Superior temporal gyrus (tissue), 1 donor: ENCODE data around the gene DMRTB1.

ENCODE experiments used
- DNase-seq: peaks from one replicate; pipeline ENCODE4 v3.0.0-alpha.2; 2016; ENCODE audit errors: extremely low spot score

The DMRTB1 gene

GRCh38 chr1:53463961-53464899, 5.0 kb downstream of the DMRTB1 start:
- no peak for DNase-seq

DNA sequence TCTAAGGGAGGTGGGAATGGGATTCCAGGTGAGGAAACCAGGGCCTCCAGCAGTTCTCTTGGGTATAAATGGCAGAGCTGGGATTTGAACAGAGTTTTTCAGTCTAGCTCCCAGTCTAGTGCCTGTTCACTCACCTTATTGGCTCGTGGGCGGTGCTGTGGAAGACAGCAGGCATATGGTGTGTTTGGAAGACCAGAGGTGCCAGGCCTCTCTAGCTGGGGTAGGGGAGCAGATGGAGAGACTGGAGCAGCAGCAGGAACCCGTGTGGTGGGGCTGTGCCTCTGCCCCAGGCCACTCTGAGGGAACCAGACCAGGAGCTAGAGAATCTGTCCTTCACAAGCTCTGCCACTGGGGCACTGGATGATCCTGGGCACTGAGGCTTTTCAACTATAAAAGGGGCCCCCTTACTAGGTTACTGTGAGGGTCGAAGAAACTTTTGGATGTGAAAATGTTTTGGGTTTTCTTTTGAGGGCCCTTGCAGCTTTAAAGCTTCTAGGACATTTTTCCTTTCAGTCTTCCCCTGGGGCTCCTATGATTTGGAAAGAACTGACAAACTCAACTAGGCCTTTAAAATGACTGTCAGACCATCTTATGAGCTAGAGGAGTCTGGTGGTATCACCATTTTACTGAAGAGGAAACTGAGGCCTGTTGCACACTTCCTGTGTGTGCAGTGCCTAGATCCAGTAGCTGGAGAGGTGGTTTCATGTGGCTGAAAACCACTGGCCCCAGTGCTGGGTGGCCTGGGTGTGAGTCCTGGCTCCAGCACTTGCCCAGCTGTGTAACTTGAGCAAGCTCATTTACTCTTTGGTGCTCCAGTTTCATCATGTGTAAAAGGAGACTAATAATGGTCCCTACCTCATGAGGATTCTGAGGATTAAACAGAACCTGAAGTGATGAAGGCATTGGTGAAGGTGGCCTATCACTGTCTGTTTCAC, 6.1 kb downstream of the DMRTB1 start:
- no peak for DNase-seq

GRCh38 chr1:53467391-53467790, 8.2 kb downstream of the DMRTB1 start:
- DNase-seq = no peak

DNA sequence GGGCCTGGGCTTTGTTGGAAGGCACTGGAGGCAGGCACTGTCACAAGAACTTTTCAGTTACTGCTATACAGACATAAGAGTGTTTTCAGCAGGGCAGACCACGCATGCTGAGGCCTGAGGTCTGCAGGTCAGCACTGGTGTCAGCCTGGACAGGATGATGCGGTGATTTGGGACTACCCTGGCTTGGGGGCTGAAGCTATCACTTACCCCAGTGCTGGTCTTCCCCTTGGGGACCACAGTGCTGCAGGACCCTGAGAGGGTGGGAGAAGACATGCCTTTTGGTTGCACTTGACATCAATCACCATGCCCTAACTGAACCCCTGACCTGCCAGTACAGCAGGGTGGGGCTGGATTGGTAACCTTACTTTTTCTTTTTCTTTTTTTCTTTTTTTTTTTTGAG, 9.2 kb downstream of the DMRTB1 start:
- DNase-seq = no peak

DNA sequence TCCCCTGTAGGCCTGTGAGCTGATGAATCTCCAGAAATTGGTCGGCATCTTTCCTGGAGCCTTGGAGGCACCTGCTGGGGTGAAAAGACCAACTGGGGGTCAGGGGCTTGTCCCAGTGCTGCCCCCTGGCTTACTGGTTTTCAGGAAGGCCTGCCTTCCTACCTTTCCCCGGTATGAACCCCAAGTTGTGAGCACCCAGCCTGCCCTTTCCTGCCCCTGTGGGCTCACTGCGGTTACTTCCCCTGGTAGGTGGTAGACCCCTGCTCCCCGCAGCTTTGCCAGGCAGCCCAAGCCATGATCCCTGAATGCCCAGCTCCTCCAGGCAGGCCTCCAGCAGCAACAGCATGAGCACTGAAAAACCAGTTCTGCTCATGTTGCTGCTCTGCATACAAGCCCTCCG, 10.2 kb downstream of the DMRTB1 start:
- DNase-seq = no peak

DNA sequence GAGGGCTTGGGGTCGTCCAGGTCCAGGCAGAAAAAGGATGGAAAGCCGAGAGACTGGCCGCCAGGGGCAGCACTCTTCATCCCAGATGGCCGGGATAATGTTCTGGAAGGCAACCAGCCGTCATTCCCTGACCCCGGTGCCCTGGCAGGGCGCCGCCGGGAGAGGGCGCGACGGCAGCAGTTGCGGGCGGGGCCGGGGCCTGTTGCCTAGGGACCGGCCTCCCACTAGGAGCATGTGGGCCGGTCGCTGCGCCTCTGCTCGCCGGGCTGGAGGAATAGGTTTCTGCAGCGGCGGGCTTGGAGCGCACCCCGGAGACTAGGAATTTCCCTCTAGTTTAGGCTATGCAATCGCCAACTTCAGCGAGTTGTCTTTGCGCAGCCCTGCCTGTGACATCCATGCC, 11.0 kb downstream of the DMRTB1 start:
- peak; percentile 40 for DNase-seq

DNA sequence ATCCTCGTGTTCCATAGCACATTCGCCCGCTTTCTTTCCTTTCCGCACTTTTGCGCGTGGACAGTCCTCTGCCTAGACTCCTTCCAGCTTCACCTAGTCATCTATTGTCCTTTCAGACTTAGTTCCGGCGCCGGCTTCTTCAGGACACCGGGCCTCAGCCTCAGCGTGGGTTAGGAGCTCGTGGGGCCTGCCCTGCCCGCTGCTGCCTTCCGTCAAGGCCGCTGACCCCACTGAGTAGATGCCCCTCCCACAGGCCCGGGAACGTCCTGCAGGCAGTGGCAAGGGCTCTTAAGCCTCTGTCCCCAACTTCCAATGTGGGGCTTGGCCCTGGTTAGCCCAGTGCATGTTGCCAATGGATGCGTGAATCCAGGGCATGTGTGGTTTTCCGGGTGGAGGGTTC, 11.4 kb downstream of the DMRTB1 start:
- no peak for DNase-seq

- DNase-seq = no peak
Measured at GRCh38 chr1:53471000-53471399, 11.8 kb downstream of the DMRTB1 start.

GRCh38 chr1:53473463-53473862, 14.3 kb downstream of the DMRTB1 start:
- no peak for DNase-seq

GRCh38 chr1:53475664-53476063, 16.5 kb downstream of the DMRTB1 start:
- no peak for DNase-seq

- DNase-seq = no peak
Measured at GRCh38 chr1:53476579-53476978, 17.4 kb downstream of the DMRTB1 start.

- no peak for DNase-seq
Measured at GRCh38 chr1:53477651-53478501, 18.7 kb downstream of the DMRTB1 start.

DNA sequence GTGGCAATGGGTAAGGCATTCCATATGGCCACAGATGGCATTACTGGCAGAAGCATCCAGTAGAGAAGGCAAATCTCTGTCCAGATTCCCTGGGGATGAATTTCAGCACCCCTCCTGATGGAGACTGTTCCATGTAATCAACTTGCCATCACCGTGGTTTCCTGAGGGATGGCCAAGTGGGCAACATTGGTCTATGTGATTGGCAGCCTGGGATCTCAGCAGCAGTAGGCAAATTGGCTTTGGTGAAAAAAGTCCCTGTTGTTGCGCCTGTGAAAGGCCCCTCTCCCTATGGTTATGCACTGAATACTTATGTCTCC, 19.3 kb downstream of the DMRTB1 start:
- DNase-seq = no peak

GRCh38 chr1:53480678-53481077, 21.5 kb downstream of the DMRTB1 start:
- DNase-seq = no peak

DNA sequence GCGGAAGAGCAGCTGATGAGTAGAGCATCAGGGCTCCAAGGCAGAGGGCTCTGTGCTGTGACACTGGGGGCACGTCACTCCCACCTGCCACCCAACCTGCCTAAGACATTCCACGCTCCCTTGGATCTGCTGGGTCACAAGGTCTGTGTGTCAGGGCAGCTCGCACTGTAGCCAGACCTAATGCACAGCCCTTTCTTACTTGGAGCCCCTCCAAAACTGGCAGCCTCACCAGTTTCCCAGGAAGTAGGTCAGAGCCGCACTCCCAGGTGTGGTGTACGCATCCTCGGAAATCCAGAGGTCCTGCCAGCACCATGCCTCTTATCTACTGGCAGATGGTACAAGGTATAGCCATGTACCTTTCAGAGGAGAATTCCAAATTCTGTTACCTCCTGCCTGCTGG, 22.3 kb downstream of the DMRTB1 start:
- no peak for DNase-seq

GRCh38 chr1:53482441-53483153, 23.4 kb downstream of the DMRTB1 start:
- no peak for DNase-seq

GRCh38 chr1:53483170-53483569, 24.0 kb downstream of the DMRTB1 start:
- DNase-seq = no peak

DNA sequence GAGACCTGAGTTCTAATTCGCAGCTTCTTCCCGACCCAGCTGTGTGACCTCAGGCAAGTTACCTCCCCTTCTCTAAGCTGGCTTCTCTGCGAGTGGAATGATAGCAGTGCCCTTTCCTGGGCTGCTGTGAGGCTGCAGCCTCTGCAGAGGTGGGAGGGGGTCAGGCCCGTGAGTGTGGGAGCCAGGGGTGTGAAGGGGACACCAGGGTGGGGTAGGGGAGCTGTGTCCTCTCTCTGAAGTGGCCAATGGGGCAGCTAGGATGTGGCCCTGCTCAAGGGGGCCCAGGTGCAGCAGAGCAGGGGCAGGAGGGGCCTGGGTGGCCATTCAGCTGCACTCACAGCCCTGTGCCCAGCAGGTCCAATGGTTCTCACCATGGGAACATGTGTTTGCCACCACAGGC, 24.5 kb downstream of the DMRTB1 start:
- no peak for DNase-seq

DNA sequence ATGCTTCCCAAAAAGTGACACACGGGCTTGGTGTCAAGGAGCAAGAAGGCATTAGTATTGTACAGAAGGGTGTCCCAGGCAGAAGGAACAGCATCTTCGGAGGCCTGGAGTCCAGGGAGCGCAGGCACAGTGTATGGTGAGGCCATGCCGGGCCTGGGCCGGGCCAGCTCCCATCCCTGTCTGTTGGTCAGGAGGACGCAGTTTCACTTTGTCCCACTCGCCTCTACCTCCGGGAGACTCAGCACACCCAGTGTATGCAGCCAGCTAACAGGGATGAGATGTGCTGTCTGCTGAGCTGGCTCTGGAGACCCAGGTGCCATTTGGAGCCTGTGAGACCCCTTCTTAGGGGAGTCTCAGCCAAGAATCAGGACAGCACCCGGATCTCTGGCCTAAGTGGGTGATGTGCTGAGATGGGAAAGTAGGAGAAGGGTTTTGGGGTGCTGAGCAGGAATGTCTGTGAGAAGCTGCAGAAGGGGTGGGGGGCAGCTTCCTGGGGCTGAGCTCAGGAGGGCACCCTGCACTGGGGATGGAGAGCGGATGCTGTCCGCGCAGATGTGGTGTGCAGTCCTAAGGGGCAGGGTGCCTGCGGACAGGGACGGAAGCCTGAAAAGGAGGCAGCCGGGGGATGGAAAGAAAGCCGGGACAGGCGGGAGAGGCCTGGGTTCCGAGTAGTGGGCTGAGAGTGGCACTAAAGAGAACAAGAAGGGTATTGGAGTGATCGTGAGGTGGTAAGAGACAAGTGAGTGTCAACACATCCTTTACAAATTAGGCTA, 25.7 kb downstream of the DMRTB1 start:
- DNase-seq = no peak
